Activated B cell treated with CpG ODN at 0.5 μM for 24 hours (primary cell): ENCODE data around the gene ST8SIA5. TPM values are rescaled to one million over a fixed set of nuclear protein-coding genes. Genes with fewer than 3 reads are reported as not detected.

Source experiments
- ATAC-seq: fragments of 200-7000 bp; cut with Tn5 transposase; one replicate; pipeline ENCODE4 v1.10.0; 2021; ENCODE audit warnings: low read depth, mild to moderate bottlenecking, moderate library complexity
- CTCF ChIA-PET: fragments of 350-600 bp; sonication (Branson Sonifier 250); formaldehyde crosslinking; loops from one replicate; lab custom pipeline; 2021; ENCODE audit warnings: antibody characterized with exemption; lab: Charles Lee
- POLR2A ChIA-PET: fragments of 350-600 bp; sonication (Branson Sonifier 250); formaldehyde crosslinking; loops from one replicate; lab custom pipeline; 2021; ENCODE audit warnings: antibody characterized with exemption; lab: Charles Lee
- DNase-seq: peaks from one replicate; pipeline ENCODE4 v3.0.0; 2022
- H3K27ac Mint-ChIP-seq: one replicate; pipeline ENCODE4 v1.8.0; 2020; ENCODE audit warnings: mixed read lengths
- H3K27me3 Mint-ChIP-seq: one replicate; pipeline ENCODE4 v1.8.0; 2021; ENCODE audit warnings: mixed read lengths
- H3K36me3 Mint-ChIP-seq: one replicate; pipeline ENCODE4 v1.8.0; 2021; ENCODE audit warnings: low read depth, mixed read lengths
- H3K4me1 Mint-ChIP-seq: one replicate; pipeline ENCODE4 v1.8.0; 2021; ENCODE audit warnings: mixed read lengths
- H3K4me3 Mint-ChIP-seq: one replicate; pipeline ENCODE4 v1.8.0; 2020; ENCODE audit warnings: mild to moderate bottlenecking, mixed read lengths
- H3K9me3 Mint-ChIP-seq: one replicate; pipeline ENCODE4 v1.8.0; 2020; ENCODE audit warnings: mixed read lengths
- intact Hi-C: fragments of 100-400 bp; cut with micrococcal nuclease; formaldehyde crosslinking; loops from one replicate; pipeline ENCODE4 v1.15.1; 2024
- total RNA-seq: library from RNA; stranded (reverse); gene quantifications from 2 replicates; pipeline ENCODE4 v1.2.3, GENCODE V29; 2022
- TF ChIP-seq, protein P1 (sequence below): fragments of 200-600 bp; IDR thresholded peaks from one replicate; pipeline ENCODE4 v1.8.0; 2022; ENCODE audit warnings: antibody characterized with exemption, mild to moderate bottlenecking

The ST8SIA5 gene
- total RNA-seq, 1 donor from 2014 or later: not detected

- no peaks in the 10 kb centered on the region for H3K9me3 Mint-ChIP-seq
- no peaks in the 10 kb centered on the region for H3K36me3 Mint-ChIP-seq
- no peak overlapping the region for H3K27ac Mint-ChIP-seq
- ATAC-seq (no peak), DNase-seq (no peak)
- H3K27me3 Mint-ChIP-seq: peaks cover 3% of the 10 kb centered on the region
- H3K4me3 Mint-ChIP-seq: no peak overlapping the region
- no peaks in the 10 kb centered on the region for H3K4me1 Mint-ChIP-seq
- ChIA-PET POLR2A (no interaction called here), CTCF (no interaction called here)
- intact Hi-C loops: no loop called here
- TF ChIP-seq, protein P1, sequence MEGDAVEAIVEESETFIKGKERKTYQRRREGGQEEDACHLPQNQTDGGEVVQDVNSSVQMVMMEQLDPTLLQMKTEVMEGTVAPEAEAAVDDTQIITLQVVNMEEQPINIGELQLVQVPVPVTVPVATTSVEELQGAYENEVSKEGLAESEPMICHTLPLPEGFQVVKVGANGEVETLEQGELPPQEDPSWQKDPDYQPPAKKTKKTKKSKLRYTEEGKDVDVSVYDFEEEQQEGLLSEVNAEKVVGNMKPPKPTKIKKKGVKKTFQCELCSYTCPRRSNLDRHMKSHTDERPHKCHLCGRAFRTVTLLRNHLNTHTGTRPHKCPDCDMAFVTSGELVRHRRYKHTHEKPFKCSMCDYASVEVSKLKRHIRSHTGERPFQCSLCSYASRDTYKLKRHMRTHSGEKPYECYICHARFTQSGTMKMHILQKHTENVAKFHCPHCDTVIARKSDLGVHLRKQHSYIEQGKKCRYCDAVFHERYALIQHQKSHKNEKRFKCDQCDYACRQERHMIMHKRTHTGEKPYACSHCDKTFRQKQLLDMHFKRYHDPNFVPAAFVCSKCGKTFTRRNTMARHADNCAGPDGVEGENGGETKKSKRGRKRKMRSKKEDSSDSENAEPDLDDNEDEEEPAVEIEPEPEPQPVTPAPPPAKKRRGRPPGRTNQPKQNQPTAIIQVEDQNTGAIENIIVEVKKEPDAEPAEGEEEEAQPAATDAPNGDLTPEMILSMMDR: no peak
Measured at GRCh38 chr18:46720521-46720920, 36.3 kb downstream of the ST8SIA5 start.

DNA sequence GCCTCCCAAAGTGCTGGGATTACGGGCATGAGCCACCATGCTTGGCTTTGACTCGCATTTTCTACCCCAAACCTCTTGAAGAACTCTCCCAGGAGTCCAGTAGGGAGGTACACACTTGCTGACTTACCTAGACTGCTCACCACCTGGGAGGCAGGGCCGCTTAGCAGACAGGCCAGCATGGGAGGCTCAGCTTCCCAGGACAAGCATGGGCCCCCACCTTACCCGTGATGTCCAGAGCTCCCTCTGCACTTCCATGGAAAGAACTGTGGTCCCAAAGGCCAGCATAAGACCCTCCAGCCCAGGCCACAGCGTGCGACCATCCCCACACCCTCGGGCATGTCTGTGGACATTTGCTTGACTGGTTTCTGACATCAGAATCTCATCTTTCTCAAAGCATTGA is 36.8 kb downstream of the ST8SIA5 start:
- Mint-ChIP-seq H3K27ac (no peak overlapping the region), H3K4me1 (no peaks in the 10 kb centered on the region), H3K36me3 (no peaks in the 10 kb centered on the region), H3K9me3 (no peaks in the 10 kb centered on the region), H3K4me3 (no peak overlapping the region), H3K27me3 (peaks cover 3% of the 10 kb centered on the region)
- ChIA-PET POLR2A (no interaction called here), CTCF (no interaction called here)
- DNase-seq (no peak), ATAC-seq (no peak)
- intact Hi-C loops: no loop called here
- TF ChIP-seq, protein P1: no peak

DNA sequence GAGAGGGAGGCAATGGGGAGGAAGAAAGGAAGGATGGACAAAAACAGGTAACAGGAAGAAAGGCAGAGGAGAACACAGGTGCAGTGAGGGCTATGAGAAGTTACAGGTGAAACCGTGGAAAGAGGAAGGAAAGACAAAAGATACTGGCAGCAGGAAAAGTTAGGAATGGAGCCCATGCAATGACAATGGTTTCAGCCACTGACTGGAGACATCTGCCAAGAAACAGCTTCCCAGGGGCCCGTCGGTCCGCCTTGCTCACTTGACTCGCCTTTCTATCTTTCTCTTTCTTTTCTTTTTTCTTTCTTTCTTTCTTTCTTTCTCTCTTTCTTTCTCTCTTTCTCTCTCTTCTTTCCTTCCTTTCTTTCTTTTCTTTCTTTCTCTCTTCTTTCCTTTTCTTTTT is 37.5 kb downstream of the ST8SIA5 start:
- intact Hi-C loops: no loop called here
- TF ChIP-seq, protein P1: no peak
- Mint-ChIP-seq H3K4me3 (no peak overlapping the region), H3K27ac (no peak overlapping the region), H3K27me3 (peaks cover 3% of the 10 kb centered on the region), H3K36me3 (no peaks in the 10 kb centered on the region), H3K9me3 (no peaks in the 10 kb centered on the region), H3K4me1 (no peaks in the 10 kb centered on the region)
- DNase-seq (no peak), ATAC-seq (no peak)
- ChIA-PET CTCF (no interaction called here), POLR2A (no interaction called here)

GRCh38 chr18:46718501-46719341 is 38.1 kb downstream of the ST8SIA5 start:
- ChIA-PET POLR2A (no interaction called here), CTCF (no interaction called here)
- H3K36me3 Mint-ChIP-seq: no peaks in the 10 kb centered on the region
- intact Hi-C loops: no loop called here
- ATAC-seq: no peak
- no peak overlapping the region for H3K27ac Mint-ChIP-seq
- H3K27me3 Mint-ChIP-seq: peaks cover 3% of the 10 kb centered on the region
- DNase-seq: no peak
- H3K4me3 Mint-ChIP-seq: no peak overlapping the region
- TF ChIP-seq, protein P1: no peak
- H3K9me3 Mint-ChIP-seq: no peaks in the 10 kb centered on the region
- H3K4me1 Mint-ChIP-seq: no peaks in the 10 kb centered on the region

DNA sequence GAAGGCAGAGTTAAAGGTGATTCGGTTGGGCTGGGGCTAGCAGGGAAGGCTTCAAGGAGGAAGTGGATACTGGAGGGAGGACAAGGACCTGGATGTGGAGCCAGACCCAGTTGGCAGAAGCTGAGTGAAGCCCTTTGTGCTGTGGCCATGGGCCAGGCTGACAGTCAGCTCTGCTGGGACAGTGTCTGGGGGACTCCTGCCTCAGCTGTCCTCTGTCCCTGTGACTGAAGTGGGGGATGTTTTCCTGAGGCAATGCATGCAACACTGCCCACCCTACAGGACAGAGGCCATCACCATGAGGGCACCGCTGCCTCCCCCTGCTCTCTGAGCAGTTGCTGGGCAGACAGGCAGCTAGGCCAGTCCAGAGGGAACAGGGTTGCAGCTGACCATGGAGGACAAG is 40.0 kb downstream of the ST8SIA5 start:
- POLR2A ChIA-PET: no interaction called here
- intact Hi-C loops: no loop called here
- no peaks in the 10 kb centered on the region for H3K9me3 Mint-ChIP-seq
- no peak for ATAC-seq
- H3K4me1 Mint-ChIP-seq: no peaks in the 10 kb centered on the region
- H3K4me3 Mint-ChIP-seq: no peak overlapping the region
- TF ChIP-seq, protein P1: no peak
- peaks cover 3% of the 10 kb centered on the region for H3K27me3 Mint-ChIP-seq
- CTCF ChIA-PET: no interaction called here
- no peak for DNase-seq
- H3K27ac Mint-ChIP-seq: no peak overlapping the region
- H3K36me3 Mint-ChIP-seq: no peaks in the 10 kb centered on the region
